Adrenal gland (tissue), 12 donors: Measurements from ENCODE around the gene HS3ST4. TPM values are rescaled to one million over a fixed set of nuclear protein-coding genes. Genes with fewer than 3 reads are reported as not detected.

Source experiments
- DNase-seq, 7 donors: peaks; one replicate each; pipeline ENCODE4 v3.0.0-alpha.2; 2019 to 2020
- H3K27ac ChIP-seq, 5 donors: fragments of 200-600 bp; sonication (generic) in 4 of 5; 1 replicate in 3 of 5; 2 replicates in 2 of 5; pipeline versions ENCODE4 v1.5.1 to v1.8.0; 2016 to 2020; ENCODE audit warnings: mild to moderate bottlenecking in 1 of 5
- H3K27me3 ChIP-seq: fragments of 200-600 bp; 2 replicates; pipeline ENCODE4 v1.8.0; 2021
- H3K36me3 ChIP-seq, 2 donors: fragments of 200-600 bp; replicated peaks in 1 of 2; 1 replicate in 1 of 2; 2 replicates in 1 of 2; pipeline versions ENCODE4 v1.5.1 to v1.8.0; 2018 to 2022
- H3K4me1 ChIP-seq, 2 donors: fragments of 200-600 bp; replicated peaks in 1 of 2; 1 replicate in 1 of 2; 2 replicates in 1 of 2; pipeline versions ENCODE4 v1.5.1 to v1.8.0; 2018 to 2021
- H3K4me3 ChIP-seq, 4 donors: fragments of 200-600 bp; sonication (generic) in 3 of 4; one replicate each; pipeline ENCODE4 v1.5.1; 2016 to 2018
- H3K9me3 ChIP-seq, 3 donors: fragments of 200-600 bp; sonication (generic) in 1 of 3; replicated peaks in 1 of 3; 1 replicate in 2 of 3; 2 replicates in 1 of 3; pipeline versions ENCODE4 v1.5.1 to v1.8.0; 2016 to 2021
- CTCF ChIP-seq, 6 experiments: fragments of 450-650 bp in 4 of 6; fragments of 200-600 bp in 2 of 6; sonication (generic) in 1 of 6; IDR thresholded peaks; 1 replicate in 5 of 6; 2 replicates in 1 of 6; pipeline versions ENCODE4 v1.5.1 to v1.8.0; 2016 to 2021; ENCODE audit warnings: antibody characterized with exemption in 6 of 6, mild to moderate bottlenecking in 2 of 6, moderate library complexity in 1 of 6
- POLR2A ChIP-seq, 2 donors: fragments of 450-650 bp; IDR thresholded peaks; one replicate each; pipeline ENCODE4 v1.6.1; 2017; ENCODE audit warnings: antibody characterized with exemption in 2 of 2, mild to moderate bottlenecking in 2 of 2, moderate library complexity in 1 of 2
- WGBS, 4 donors: extraction: QIAGEN DNeasy Blood & Tissue Kit in 2 of 4; methylation state at CpG; one replicate each; pipeline versions ENCODE4 v1.1.5 to v1.1.7; 2013 to 2017; 5-methylcytosine and 5-hydroxymethylcytosine counted together
- intact Hi-C, 2 donors: fragments of 100-400 bp; cut with DNase I; formaldehyde crosslinking; loops; one replicate each; pipeline versions ENCODE4 v1.14.1 to v1.15.0; 2022 to 2023
- polyA plus RNA-seq, 3 donors: library from polyadenylated mRNA; stranded (reverse); fragments of 200-250 nt in 2 of 3; fragments of 350-450 nt in 1 of 3; fragmentation: Illumina TruSeq in 1 of 3; extraction: RNeasy Lipid Tissue Mini Kit (QIAGEN cat#74804) in 1 of 3; gene quantifications; one replicate each; pipeline ENCODE4 v1.2.3, GENCODE V29; 2013 to 2014
- total RNA-seq, 9 donors: library from RNA; depleted of rRNA in 4 of 9; stranded (reverse); fragments of >200 nt in 4 of 9; fragments of 120-200 nt in 1 of 9; fragmentation: NEBNext Ultra II Directional in 1 of 9; extraction: Animal tissue kit (Norgen Biotek cat#: 25700) in 1 of 9; gene quantifications; one replicate each; pipeline versions ENCODE4 v1.1.0 to v1.2.4, GENCODE V29; 2013 to 2023
- donor health status: healthy with polysubstance abuse.
- donor health status: Bipolar disorder and iron deficiency.
- donor health status: DM: yes; HTN: yes; CAD: no.
- donor health status: DM: no; HTN: no; CAD: no.
- donor health status: DM: no; HTN: no; CAD: no.
- donor health status: DM: yes; HTN: yes; CAD: no.

Gene HS3ST4
- total and polyA plus RNA-seq, 12 donors: 0.06 to 0.18 (median 0.08) TPM; not detected in 9

- intact Hi-C loops: no loop called here
- TF ChIP-seq CTCF (IDR thresholded peaks at IDR 0.05) (no peak), POLR2A (IDR thresholded peaks at IDR 0.05) (no peak)
- H3K4me1 ChIP-seq: no peaks in the 10 kb centered on the region
- no peak overlapping the region for H3K27ac ChIP-seq
- no peaks in the 10 kb centered on the region for H3K36me3 ChIP-seq
- no peak overlapping the region for H3K4me3 ChIP-seq
- DNase-seq: no peak
- H3K27me3 ChIP-seq: no peaks in the 10 kb centered on the region
- WGBS, 4 donors: 75 to 81% (median 77%) methylated on average over 13 of the region's 13 CpGs
- no peaks in the 10 kb centered on the region for H3K9me3 ChIP-seq
Observed at GRCh38 chr16:26108836-26109505, 417.2 kb downstream of the HS3ST4 start.

- 47 to 74% (median 64%) methylated on average over 5 of the region's 5 CpGs for whole genome bisulfite sequencing, 4 donors
- intact Hi-C loops: no loop called here
- H3K4me1 ChIP-seq: no peaks in the 10 kb centered on the region
- H3K36me3 ChIP-seq: no peaks in the 10 kb centered on the region
- no peak for DNase-seq
- no peaks in the 10 kb centered on the region for H3K27me3 ChIP-seq
- H3K9me3 ChIP-seq: no peaks in the 10 kb centered on the region
- H3K27ac ChIP-seq: no peak overlapping the region
- no peak for TF ChIP-seq CTCF (IDR thresholded peaks at IDR 0.05)
- H3K4me3 ChIP-seq: no peak overlapping the region
Observed at GRCh38 chr16:26111900-26112299, 420.1 kb downstream of the HS3ST4 start.

DNA sequence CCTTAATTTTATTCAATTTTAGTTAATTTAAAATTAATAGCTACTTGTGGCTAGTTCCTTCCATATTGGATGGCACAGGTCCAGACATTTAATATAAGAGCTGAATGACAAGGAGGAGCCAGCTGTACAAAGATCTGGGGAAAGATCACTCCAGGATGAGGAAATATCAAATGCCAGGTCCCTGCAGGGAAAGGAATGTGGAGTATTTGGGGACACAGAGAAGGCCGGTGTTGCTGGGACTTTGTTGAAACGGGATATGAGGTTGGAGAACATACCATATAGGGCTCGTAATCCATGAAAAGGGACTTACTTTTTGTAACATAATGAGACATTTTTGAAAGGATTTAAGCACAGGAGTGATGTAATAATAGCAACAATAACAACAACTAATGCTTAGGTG lies 426.8 kb downstream of the HS3ST4 start:
- intact Hi-C loops: no loop called here
- TF ChIP-seq POLR2A (IDR thresholded peaks at IDR 0.05): no peak
- no peak for TF ChIP-seq CTCF (IDR thresholded peaks at IDR 0.05)
- Histone ChIP-seq H3K4me1 (no peaks in the 10 kb centered on the region), H3K4me3 (no peak overlapping the region), H3K9me3 (no peaks in the 10 kb centered on the region), H3K27me3 (no peaks in the 10 kb centered on the region), H3K27ac (no peak overlapping the region), H3K36me3 (no peaks in the 10 kb centered on the region)
- DNase-seq: no peak
- WGBS, 4 donors: 29 to 38% (median 32%) methylated on average over 3 of the region's 3 CpGs

- WGBS, 4 donors: 29 to 62% (median 48%) methylated on average over 3 of the region's 3 CpGs
- no peak overlapping the region for H3K27ac ChIP-seq
- intact Hi-C loops: no loop called here
Observed at GRCh38 chr16:26120729-26121128, 429.0 kb downstream of the HS3ST4 start.

GRCh38 chr16:26128296-26128695 lies 436.5 kb downstream of the HS3ST4 start:
- intact Hi-C loops: no loop called here
- no peak for DNase-seq
- WGBS, 4 donors: 59 to 70% (median 65%) methylated on average over 1 of the region's 1 CpG
- TF ChIP-seq POLR2A (IDR thresholded peaks at IDR 0.05) (no peak), CTCF (IDR thresholded peaks at IDR 0.05) (no peak)
- Histone ChIP-seq H3K9me3 (no peaks in the 10 kb centered on the region), H3K27ac (no peak overlapping the region), H3K4me3 (no peak overlapping the region), H3K4me1 (no peaks in the 10 kb centered on the region), H3K36me3 (no peaks in the 10 kb centered on the region), H3K27me3 (no peaks in the 10 kb centered on the region)

More at GRCh38 chr16:26120729-26121128, 429.0 kb downstream of the HS3ST4 start:
- H3K4me1 ChIP-seq: no peaks in the 10 kb centered on the region
- no peaks in the 10 kb centered on the region for H3K9me3 ChIP-seq
- no peak for DNase-seq
- H3K4me3 ChIP-seq: no peak overlapping the region
- H3K36me3 ChIP-seq: no peaks in the 10 kb centered on the region
- H3K27me3 ChIP-seq: no peaks in the 10 kb centered on the region
- TF ChIP-seq POLR2A (IDR thresholded peaks at IDR 0.05): no peak
